ENCODE results near the gene DNAH17. TPM values are rescaled to one million over a fixed set of nuclear protein-coding genes. Genes with fewer than 3 reads are reported as not detected.

Gene DNAH17
- total RNA-seq, 4 donors from 2014 or later, result under 0.01 TPM; not detected in 2

- H3K9me3 ChIP-seq, result no peaks in the 10 kb centered on the region
- whole genome bisulfite sequencing, 2 donors, result 63 to 70% methylated on average over 15 to 17 of the region's 17 CpGs
- TF ChIP-seq EP300 (IDR thresholded peaks at IDR 0.05), result no peak
- TF ChIP-seq POLR2A (IDR thresholded peaks at IDR 0.05), result no peak
- TF ChIP-seq, protein P1, sequence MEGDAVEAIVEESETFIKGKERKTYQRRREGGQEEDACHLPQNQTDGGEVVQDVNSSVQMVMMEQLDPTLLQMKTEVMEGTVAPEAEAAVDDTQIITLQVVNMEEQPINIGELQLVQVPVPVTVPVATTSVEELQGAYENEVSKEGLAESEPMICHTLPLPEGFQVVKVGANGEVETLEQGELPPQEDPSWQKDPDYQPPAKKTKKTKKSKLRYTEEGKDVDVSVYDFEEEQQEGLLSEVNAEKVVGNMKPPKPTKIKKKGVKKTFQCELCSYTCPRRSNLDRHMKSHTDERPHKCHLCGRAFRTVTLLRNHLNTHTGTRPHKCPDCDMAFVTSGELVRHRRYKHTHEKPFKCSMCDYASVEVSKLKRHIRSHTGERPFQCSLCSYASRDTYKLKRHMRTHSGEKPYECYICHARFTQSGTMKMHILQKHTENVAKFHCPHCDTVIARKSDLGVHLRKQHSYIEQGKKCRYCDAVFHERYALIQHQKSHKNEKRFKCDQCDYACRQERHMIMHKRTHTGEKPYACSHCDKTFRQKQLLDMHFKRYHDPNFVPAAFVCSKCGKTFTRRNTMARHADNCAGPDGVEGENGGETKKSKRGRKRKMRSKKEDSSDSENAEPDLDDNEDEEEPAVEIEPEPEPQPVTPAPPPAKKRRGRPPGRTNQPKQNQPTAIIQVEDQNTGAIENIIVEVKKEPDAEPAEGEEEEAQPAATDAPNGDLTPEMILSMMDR (IDR thresholded peaks at IDR 0.05), result no peak
- H3K27me3 ChIP-seq, result no peaks in the 10 kb centered on the region
- no peak for DNase-seq (ENCODE audit: low spot score in 2 of 2)
- no peak overlapping the region for H3K4me3 ChIP-seq
- peaks cover 0 to 80% (median 36%) of the 10 kb centered on the region in 4 donors for H3K4me1 ChIP-seq
- peak overlapping the region in 3 of 4 donors; percentile 2 to 55 (median 21) for H3K27ac ChIP-seq
- peaks cover 0 to 44% (median 0%) of the 10 kb centered on the region in 3 donors for H3K36me3 ChIP-seq
Measured at GRCh38 chr17:78411241-78411857, 165.8 kb downstream of the DNAH17 start.

- H3K27ac ChIP-seq, result peak overlapping the region in 1 of 4 donors; percentile 30
- WGBS, 2 donors, result 70 to 74% methylated on average over 12 of the region's 12 CpGs
- no peak overlapping the region for H3K4me3 ChIP-seq
- TF ChIP-seq EP300 (IDR thresholded peaks at IDR 0.05) (no peak), POLR2A (IDR thresholded peaks at IDR 0.05) (no peak)
- TF ChIP-seq, protein P1 (IDR thresholded peaks at IDR 0.05), result no peak
- peaks cover 0 to 53% (median 0%) of the 10 kb centered on the region in 3 donors for H3K36me3 ChIP-seq
- H3K4me1 ChIP-seq, result peaks cover 0 to 61% (median 24%) of the 10 kb centered on the region in 4 donors
- no peaks in the 10 kb centered on the region for H3K9me3 ChIP-seq
- no peak for DNase-seq (ENCODE audit: low spot score in 2 of 2)
- H3K27me3 ChIP-seq, result no peaks in the 10 kb centered on the region
Measured at GRCh38 chr17:78409191-78409928, 167.8 kb downstream of the DNAH17 start.

DNA sequence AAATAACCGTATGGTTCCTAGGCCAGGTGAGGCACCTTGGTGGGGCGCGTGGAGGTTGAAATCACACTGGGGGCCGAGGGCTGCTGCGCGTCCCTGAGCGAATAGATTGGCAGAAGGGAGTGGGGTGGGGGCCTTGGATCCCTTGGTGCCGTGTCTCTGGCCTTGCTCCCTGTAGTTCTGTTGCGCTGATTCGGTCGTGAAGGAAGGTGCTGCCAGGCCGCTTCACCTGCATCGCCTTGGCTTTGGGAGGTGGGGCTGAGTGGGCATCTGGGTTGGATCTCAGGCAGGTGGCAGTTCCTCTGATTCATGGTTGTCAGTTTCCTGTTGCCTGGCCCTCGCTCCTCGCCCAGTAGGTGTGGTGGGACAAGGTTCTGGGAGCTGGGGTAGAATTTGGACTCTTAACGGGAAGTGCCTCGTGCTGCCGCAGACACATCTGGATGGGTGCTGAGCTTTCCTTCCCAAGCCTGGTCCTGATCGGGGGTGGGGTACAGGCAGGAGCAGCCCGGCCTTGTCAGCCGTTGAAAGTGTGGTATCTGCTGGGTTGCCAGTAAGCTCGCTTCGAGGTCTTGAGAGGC is 168.6 kb downstream of the DNAH17 start:
- H3K36me3 ChIP-seq, result peaks cover 0 to 54% (median 0%) of the 10 kb centered on the region in 3 donors
- H3K9me3 ChIP-seq, result no peaks in the 10 kb centered on the region
- no peaks in the 10 kb centered on the region for H3K27me3 ChIP-seq
- no peak for DNase-seq (ENCODE audit: low spot score in 2 of 2)
- no peak overlapping the region for H3K4me3 ChIP-seq
- TF ChIP-seq POLR2A (IDR thresholded peaks at IDR 0.05) (no peak), EP300 (IDR thresholded peaks at IDR 0.05) (no peak)
- TF ChIP-seq, protein P1 (IDR thresholded peaks at IDR 0.05), result no peak
- 88 to 91% methylated on average over 23 of the region's 23 CpGs for WGBS, 2 donors
- H3K27ac ChIP-seq, result peak overlapping the region in 1 of 4 donors; percentile 23
- H3K4me1 ChIP-seq, result peaks cover 0 to 53% (median 18%) of the 10 kb centered on the region in 4 donors

DNA sequence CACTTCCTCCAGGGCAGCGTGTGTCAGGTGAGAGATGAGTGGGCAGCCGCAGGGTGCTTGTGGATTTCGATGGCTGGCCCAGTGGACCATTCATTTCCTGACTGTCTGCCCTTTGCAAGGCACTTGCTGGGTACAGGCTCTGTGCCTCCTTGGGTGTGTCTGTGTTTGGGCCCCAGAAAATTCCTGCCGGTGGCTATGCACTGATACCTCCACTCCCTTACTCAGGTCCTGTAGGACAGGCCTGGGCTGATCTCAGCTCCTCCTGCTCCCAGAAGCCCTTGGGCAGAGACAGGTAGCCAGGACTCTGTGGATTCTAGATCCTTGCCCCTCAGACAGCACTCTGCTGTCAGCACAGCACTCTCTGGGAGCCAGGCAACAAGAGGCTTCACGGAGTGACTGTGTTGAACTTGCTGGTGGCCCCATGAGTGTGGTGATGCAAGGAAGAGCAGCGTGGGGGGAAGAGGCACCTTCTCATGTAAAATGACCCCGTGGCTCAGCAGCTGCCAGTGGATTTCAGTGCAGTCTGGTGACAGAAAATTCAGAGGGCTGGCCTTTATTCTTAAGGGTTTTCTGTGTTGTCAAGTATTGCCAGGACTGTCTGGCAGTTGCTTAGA is 169.7 kb downstream of the DNAH17 start:
- Histone ChIP-seq H3K27me3 (no peaks in the 10 kb centered on the region), H3K36me3 (peaks cover 0 to 63% (median 0%) of the 10 kb centered on the region in 3 donors), H3K4me1 (peaks cover 0 to 42% (median 11%) of the 10 kb centered on the region in 4 donors), H3K9me3 (no peaks in the 10 kb centered on the region), H3K4me3 (no peak overlapping the region), H3K27ac (no peak overlapping the region)
- DNase-seq (ENCODE audit: low spot score in 2 of 2), result no peak
- WGBS, 2 donors, result 82 to 90% methylated on average over 7 of the region's 7 CpGs
- TF ChIP-seq EP300 (IDR thresholded peaks at IDR 0.05), result no peak
- no peak for TF ChIP-seq POLR2A (IDR thresholded peaks at IDR 0.05)
- TF ChIP-seq, protein P1 (IDR thresholded peaks at IDR 0.05), result no peak
